HEK293 (cell line): ENCODE measurements around the gene TRABD.

Experiments used
- ATF2 ChIP-seq: fragments of 450-650 bp; formaldehyde crosslinking; IDR thresholded peaks from 2 replicates; pipeline ENCODE4 v1.5.1; 2016; ENCODE audit warnings: missing biosample characterization, missing genetic modification characterization, low read depth
- GLI4 ChIP-seq: fragments of 450-650 bp; formaldehyde crosslinking; IDR thresholded peaks from 2 replicates; pipeline ENCODE4 v1.5.1; 2016; ENCODE audit warnings: missing biosample characterization, missing genetic modification characterization
- GLIS1 ChIP-seq: fragments of 450-650 bp; formaldehyde crosslinking; IDR thresholded peaks from 2 replicates; pipeline ENCODE4 v1.5.1; 2016; ENCODE audit warnings: missing biosample characterization, missing genetic modification characterization
- KLF1 ChIP-seq: fragments of 450-650 bp; formaldehyde crosslinking; IDR thresholded peaks from 2 replicates; pipeline ENCODE4 v1.5.1; 2016; ENCODE audit warnings: missing biosample characterization, missing genetic modification characterization
- KLF17 ChIP-seq: fragments of 450-650 bp; formaldehyde crosslinking; IDR thresholded peaks from 2 replicates; pipeline ENCODE4 v1.5.1; 2016; ENCODE audit warnings: missing biosample characterization, missing genetic modification characterization
- MYNN ChIP-seq: fragments of 450-650 bp; formaldehyde crosslinking; IDR thresholded peaks from 2 replicates; pipeline ENCODE4 v1.5.1; 2016; ENCODE audit warnings: missing biosample characterization, missing genetic modification characterization, borderline replicate concordance
- MZF1 ChIP-seq: fragments of 450-650 bp; formaldehyde crosslinking; IDR thresholded peaks from 2 replicates; pipeline ENCODE4 v1.5.1; 2017; ENCODE audit warnings: missing biosample characterization, missing genetic modification characterization, borderline replicate concordance
- PRDM10 ChIP-seq: fragments of 450-650 bp; formaldehyde crosslinking; IDR thresholded peaks from 2 replicates; pipeline ENCODE4 v1.5.1; 2016; ENCODE audit warnings: missing biosample characterization, missing genetic modification characterization
- PRDM2 ChIP-seq: fragments of 450-650 bp; formaldehyde crosslinking; IDR thresholded peaks from 2 replicates; pipeline ENCODE4 v1.5.1; 2016; ENCODE audit warnings: missing biosample characterization, missing genetic modification characterization, borderline replicate concordance
- ZBTB21 ChIP-seq: fragments of 450-650 bp; formaldehyde crosslinking; IDR thresholded peaks from 2 replicates; pipeline ENCODE4 v1.5.1; 2017; ENCODE audit warnings: missing biosample characterization, missing genetic modification characterization
- ZNF140 ChIP-seq: fragments of 450-650 bp; formaldehyde crosslinking; IDR thresholded peaks from 2 replicates; pipeline ENCODE4 v1.5.1; 2016; ENCODE audit warnings: missing biosample characterization, missing genetic modification characterization
- ZNF239 ChIP-seq: fragments of 450-650 bp; formaldehyde crosslinking; IDR thresholded peaks from 2 replicates; pipeline ENCODE4 v1.5.1; 2016; ENCODE audit warnings: missing biosample characterization, missing genetic modification characterization
- ZNF248 ChIP-seq: fragments of 450-650 bp; formaldehyde crosslinking; IDR thresholded peaks from 2 replicates; pipeline ENCODE4 v1.5.1; 2017; ENCODE audit warnings: missing biosample characterization, missing genetic modification characterization
- ZNF280C ChIP-seq: fragments of 450-650 bp; formaldehyde crosslinking; IDR thresholded peaks from 2 replicates; pipeline ENCODE4 v1.5.1; 2016; ENCODE audit warnings: missing biosample characterization, missing genetic modification characterization
- ZNF785 ChIP-seq: fragments of 450-650 bp; formaldehyde crosslinking; IDR thresholded peaks from 2 replicates; pipeline ENCODE4 v1.5.1; 2016; ENCODE audit warnings: missing biosample characterization, missing genetic modification characterization
- TF ChIP-seq, protein P1 (sequence below): fragments of 450-650 bp; formaldehyde crosslinking; IDR thresholded peaks from 2 replicates; pipeline ENCODE4; 2016; ENCODE audit warnings: missing biosample characterization, missing genetic modification characterization

Gene TRABD

DNA sequence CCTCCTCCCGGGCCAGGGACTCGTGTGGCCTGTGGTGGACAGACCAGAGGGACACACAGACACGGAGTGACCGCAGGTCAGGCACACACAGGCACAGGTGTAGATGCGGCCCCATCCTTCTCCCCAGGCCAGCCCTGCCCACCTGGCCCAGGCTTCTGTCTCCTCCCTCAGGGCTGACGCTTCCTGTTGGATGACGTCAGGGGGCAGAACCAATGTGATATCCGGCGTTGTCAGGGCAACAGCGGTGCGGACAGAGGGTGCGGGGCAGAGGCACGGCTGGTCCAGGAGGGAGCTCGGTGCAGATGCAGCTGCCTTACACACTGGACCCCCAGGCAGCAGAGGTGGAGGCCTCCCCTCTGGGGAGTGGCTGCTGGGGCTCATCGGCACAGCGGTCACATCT is 62.0 kb downstream of the TRABD start (continued):
- TF ChIP-seq, protein P1, sequence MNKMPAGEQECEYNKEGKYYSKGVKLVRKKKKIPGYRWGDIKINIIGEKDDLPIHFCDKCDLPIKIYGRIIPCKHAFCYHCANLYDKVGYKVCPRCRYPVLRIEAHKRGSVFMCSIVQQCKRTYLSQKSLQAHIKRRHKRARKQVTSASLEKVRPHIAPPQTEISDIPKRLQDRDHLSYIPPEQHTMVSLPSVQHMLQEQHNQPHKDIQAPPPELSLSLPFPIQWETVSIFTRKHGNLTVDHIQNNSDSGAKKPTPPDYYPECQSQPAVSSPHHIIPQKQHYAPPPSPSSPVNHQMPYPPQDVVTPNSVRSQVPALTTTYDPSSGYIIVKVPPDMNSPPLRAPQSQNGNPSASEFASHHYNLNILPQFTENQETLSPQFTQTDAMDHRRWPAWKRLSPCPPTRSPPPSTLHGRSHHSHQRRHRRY (tag by site-specific recombination) = no peak
- TF ChIP-seq ATF2 = peak; percentile 97
- TF ChIP-seq PRDM10 (tag by site-specific recombination) = peak; percentile 44; the same call in 1 of the 2 replicates
- TF ChIP-seq PRDM2 (tag by site-specific recombination) = no peak
- no peak for TF ChIP-seq MZF1 (tag by site-specific recombination)
- no peak for TF ChIP-seq ZNF280C (tag by site-specific recombination)
- TF ChIP-seq ZBTB21 = peak; percentile 83
- TF ChIP-seq ZNF785 (tag by site-specific recombination) = no peak
- no peak for TF ChIP-seq MYNN (tag by site-specific recombination)
- peak; percentile 76 for TF ChIP-seq GLIS1 (tag by site-specific recombination)
- no peak for TF ChIP-seq KLF1 (tag by site-specific recombination)
- no peak for TF ChIP-seq KLF17
- TF ChIP-seq ZNF239 (tag by site-specific recombination) = no peak
- TF ChIP-seq ZNF140 (tag by site-specific recombination) = no peak
- TF ChIP-seq GLI4 (tag by site-specific recombination) = no peak
- TF ChIP-seq ZNF248 (tag by site-specific recombination) = no peak
